Hepatocyte (in vitro differentiated cells): ENCODE measurements around the gene CYP11A1. TPM values are rescaled to one million over a fixed set of nuclear protein-coding genes. Genes with fewer than 3 reads are reported as not detected.

Experiments
- DNase-seq: peaks from one replicate; pipeline ENCODE4 v3.0.0-alpha.2; 2016; ENCODE audit warnings: low spot score
- H2AFZ ChIP-seq: fragments of 200-600 bp; sonication (generic); 2 replicates; pipeline ENCODE4 v1.6.0; 2016; ENCODE audit warnings: antibody characterized with exemption, mild to moderate bottlenecking
- H3K27ac ChIP-seq: fragments of 200-600 bp; sonication (generic); 2 replicates; pipeline ENCODE4 v1.5.1; 2016; ENCODE audit warnings: mild to moderate bottlenecking
- H3K27me3 ChIP-seq: fragments of 200-600 bp; sonication (generic); 2 replicates; pipeline ENCODE4 v1.6.1; 2016
- H3K36me3 ChIP-seq: fragments of 200-600 bp; sonication (generic); replicated peaks from 2 replicates; pipeline ENCODE4 v1.5.1; 2016; ENCODE audit warnings: low read depth; ENCODE audit not compliant: insufficient read depth
- H3K4me1 ChIP-seq: fragments of 200-600 bp; sonication (generic); 2 replicates; pipeline ENCODE4 v1.5.1; 2016; ENCODE audit warnings: mild to moderate bottlenecking, moderate library complexity; ENCODE audit not compliant: insufficient read depth
- H3K4me2 ChIP-seq: fragments of 200-600 bp; sonication (generic); 2 replicates; pipeline ENCODE4 v1.6.0; 2016
- H3K4me3 ChIP-seq: fragments of 200-600 bp; sonication (generic); 2 replicates; pipeline ENCODE4 v1.5.1; 2016; ENCODE audit warnings: mild to moderate bottlenecking
- H3K79me2 ChIP-seq: fragments of 200-600 bp; sonication (generic); 2 replicates; pipeline ENCODE4 v1.6.0; 2017; ENCODE audit warnings: mild to moderate bottlenecking
- H3K9me2 ChIP-seq: fragments of 200-600 bp; sonication (generic); replicated peaks from 2 replicates; pipeline ENCODE4 v1.6.0; 2017; ENCODE audit warnings: mild to moderate bottlenecking; ENCODE audit not compliant: insufficient read depth
- H3K9me3 ChIP-seq: fragments of 200-600 bp; sonication (generic); 2 replicates; pipeline ENCODE4 v1.5.1; 2016; ENCODE audit warnings: low read depth, mild to moderate bottlenecking
- H4K20me1 ChIP-seq: fragments of 200-600 bp; sonication (generic); 2 replicates; pipeline ENCODE4 v1.6.0; 2016; ENCODE audit warnings: mild to moderate bottlenecking; ENCODE audit not compliant: insufficient read depth, poor library complexity, severe bottlenecking
- EZH2 ChIP-seq: fragments of 200-600 bp; sonication (generic); IDR thresholded peaks from 2 replicates; pipeline ENCODE4 v1.6.1; 2016; ENCODE audit warnings: antibody characterized with exemption, mild to moderate bottlenecking, borderline replicate concordance
- EZH2phosphoT487 ChIP-seq: fragments of 200-600 bp; sonication (generic); IDR thresholded peaks from one replicate; pipeline ENCODE4 v1.6.1; 2018; ENCODE audit warnings: antibody characterized with exemption, mild to moderate bottlenecking, low read depth, moderate library complexity; ENCODE audit not compliant: unreplicated experiment, severe bottlenecking
- WGBS: methylation state at CpG from one replicate; pipeline ENCODE4 v1.1.6; 2016; ENCODE audit warnings: low lambda C conversion rate; ENCODE audit errors: missing lambda C conversion rate; 5-methylcytosine and 5-hydroxymethylcytosine counted together
- polyA plus RNA-seq: library from polyadenylated mRNA; unstranded; fragments of >200 nt; fragmentation: Nextera tagmentation; extraction: Ambion mirVana; gene quantifications from 2 replicates; pipeline ENCODE4 v1.2.1, GENCODE V29; 2016
- total RNA-seq: library from RNA; depleted of rRNA; stranded (reverse); fragments of >200 nt; gene quantifications from 2 replicates; pipeline ENCODE4 v1.2.3, GENCODE V29; 2014
- TF ChIP-seq, protein P1 (sequence below): fragments of 200-600 bp; sonication (generic); IDR thresholded peaks from 2 replicates; pipeline ENCODE4 v1.5.1; 2016; ENCODE audit warnings: antibody characterized with exemption, mild to moderate bottlenecking; ENCODE audit not compliant: poor library complexity

Gene CYP11A1
- total and polyA plus RNA-seq, 2 experiments from 2014 or later = 0.80 to 2.6 TPM

DNA sequence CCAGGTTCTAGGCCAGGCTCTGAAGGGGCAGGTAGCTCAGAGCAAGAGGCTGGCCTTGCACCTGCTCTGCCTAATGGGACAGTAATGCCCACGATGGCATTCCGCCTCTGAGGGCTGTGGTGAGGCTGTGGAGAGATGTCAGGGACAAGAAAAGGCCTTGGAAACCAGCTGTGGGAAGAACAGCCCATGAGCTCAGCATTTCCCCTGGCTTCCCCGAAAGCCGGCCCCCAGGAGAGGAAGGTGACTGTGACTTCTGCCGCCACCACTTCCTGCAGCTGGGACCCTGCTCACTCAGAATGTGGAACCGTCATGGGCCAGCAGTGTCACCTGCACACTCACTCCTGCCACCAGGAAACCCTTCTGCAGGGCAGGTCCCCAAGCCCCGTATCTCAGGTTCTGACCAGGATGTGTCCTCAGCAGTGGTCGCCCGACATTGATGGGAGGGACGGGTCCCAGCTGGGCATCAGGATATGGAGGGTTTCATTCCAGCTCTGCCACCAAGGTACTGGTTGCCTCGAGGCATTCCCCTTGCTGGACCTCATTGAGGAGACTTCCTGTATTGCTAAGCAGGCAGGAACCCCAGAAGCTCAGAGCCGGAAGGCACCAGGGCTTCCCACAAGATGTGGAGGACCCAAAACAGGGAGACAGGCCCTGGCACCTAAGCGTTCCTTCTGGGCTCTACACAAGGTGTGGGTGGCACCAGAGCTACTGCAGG lies 35.6 kb upstream of the CYP11A1 start:
- H3K4me2 ChIP-seq = no peak overlapping the region
- H3K4me3 ChIP-seq = no peak overlapping the region

DNA sequence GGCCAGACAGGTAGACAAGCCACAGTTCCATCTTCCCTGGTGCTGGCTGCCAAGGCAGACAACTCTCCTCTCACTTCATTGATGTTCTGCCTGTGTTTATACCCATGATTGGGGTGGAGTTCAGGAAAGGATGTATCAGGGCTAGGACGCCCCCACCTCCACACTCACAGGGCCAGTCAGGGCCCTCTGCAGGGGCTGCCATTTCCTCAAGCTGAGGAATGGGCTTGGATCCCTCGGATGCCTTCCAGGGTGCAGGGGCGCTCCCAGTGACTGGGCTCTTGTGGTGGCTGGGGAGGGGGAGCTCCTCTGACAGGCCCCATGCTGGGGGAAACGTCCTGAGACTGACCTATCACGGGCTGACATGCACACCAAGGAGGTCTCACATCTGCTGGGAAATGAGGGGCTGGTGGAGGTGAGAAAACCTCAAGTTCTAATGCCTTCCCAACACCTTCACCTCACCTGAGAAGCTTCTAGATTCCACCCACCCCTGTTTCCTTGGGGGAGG lies 34.9 kb upstream of the CYP11A1 start:
- Histone ChIP-seq H3K79me2 (no peaks in the 10 kb centered on the region), H2AFZ (no peak overlapping the region), H3K4me3 (no peak overlapping the region), H3K9me2 (no peaks in the 10 kb centered on the region), H3K36me3 (no peaks in the 10 kb centered on the region), H4K20me1 (no peaks in the 10 kb centered on the region), H3K4me1 (peaks cover under 1% of the 10 kb centered on the region), H3K9me3 (no peaks in the 10 kb centered on the region), H3K4me2 (no peak overlapping the region), H3K27ac (no peak overlapping the region), H3K27me3 (no peaks in the 10 kb centered on the region)
- DNase-seq = no peak
- no peak for TF ChIP-seq EZH2
- WGBS = 75% methylated on average over 5 of the region's 5 CpGs

More for the DNA sequence above, 35.6 kb upstream of the CYP11A1 start:
- Histone ChIP-seq H3K36me3 (no peaks in the 10 kb centered on the region), H3K27ac (no peak overlapping the region), H4K20me1 (no peaks in the 10 kb centered on the region), H3K9me3 (no peaks in the 10 kb centered on the region), H3K79me2 (no peaks in the 10 kb centered on the region), H2AFZ (no peak overlapping the region), H3K27me3 (no peaks in the 10 kb centered on the region), H3K4me1 (no peaks in the 10 kb centered on the region), H3K9me2 (no peaks in the 10 kb centered on the region)
- 90% methylated on average over 13 of the region's 13 CpGs for WGBS
- no peak for DNase-seq
- TF ChIP-seq EZH2phosphoT487 = no peak
- no peak for TF ChIP-seq EZH2
- TF ChIP-seq, protein P1, sequence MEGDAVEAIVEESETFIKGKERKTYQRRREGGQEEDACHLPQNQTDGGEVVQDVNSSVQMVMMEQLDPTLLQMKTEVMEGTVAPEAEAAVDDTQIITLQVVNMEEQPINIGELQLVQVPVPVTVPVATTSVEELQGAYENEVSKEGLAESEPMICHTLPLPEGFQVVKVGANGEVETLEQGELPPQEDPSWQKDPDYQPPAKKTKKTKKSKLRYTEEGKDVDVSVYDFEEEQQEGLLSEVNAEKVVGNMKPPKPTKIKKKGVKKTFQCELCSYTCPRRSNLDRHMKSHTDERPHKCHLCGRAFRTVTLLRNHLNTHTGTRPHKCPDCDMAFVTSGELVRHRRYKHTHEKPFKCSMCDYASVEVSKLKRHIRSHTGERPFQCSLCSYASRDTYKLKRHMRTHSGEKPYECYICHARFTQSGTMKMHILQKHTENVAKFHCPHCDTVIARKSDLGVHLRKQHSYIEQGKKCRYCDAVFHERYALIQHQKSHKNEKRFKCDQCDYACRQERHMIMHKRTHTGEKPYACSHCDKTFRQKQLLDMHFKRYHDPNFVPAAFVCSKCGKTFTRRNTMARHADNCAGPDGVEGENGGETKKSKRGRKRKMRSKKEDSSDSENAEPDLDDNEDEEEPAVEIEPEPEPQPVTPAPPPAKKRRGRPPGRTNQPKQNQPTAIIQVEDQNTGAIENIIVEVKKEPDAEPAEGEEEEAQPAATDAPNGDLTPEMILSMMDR = no peak

DNA sequence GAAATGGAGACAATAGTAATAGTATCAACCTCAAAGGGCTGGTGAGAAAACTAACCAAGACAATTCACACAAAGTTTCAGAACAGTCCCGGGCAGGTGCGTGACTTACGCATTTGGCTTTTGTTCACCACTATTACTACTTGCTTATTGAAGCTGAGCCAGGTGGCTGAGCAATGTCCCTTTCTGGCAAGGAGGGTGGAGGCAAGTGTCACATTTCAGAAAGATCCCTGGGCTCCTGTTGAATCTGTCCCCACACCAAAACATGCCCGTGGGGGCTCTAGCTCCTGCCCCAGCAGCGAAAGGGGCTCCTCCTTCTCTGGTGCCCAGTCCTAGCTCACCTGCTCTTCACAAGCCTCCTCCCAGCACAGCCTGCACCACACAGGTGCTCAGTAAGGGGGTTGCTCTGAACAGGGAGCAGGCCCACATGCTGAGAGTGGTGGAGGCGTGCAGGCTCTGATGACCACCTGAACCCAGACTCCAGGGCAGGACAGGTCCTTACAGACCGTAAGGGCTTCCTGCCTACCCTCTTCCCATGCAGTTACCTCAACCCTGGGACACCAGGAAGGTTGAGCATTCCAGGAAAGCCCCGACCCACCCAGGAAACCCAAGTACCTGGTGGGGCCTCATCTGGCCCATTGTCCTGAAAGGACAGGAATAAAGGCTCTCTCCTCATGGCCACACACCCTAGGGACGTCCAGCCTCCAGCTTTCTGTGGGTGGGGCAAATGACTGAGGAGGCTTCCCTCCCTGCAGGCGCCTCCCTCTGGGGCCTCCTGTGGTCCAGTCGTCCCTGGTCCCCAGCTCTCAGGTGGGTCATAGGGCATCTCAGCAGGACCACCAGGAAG lies 33.7 kb upstream of the CYP11A1 start:
- Histone ChIP-seq H3K27ac (no peak overlapping the region), H3K4me2 (no peak overlapping the region), H3K9me2 (no peaks in the 10 kb centered on the region), H3K4me1 (peaks cover 13% of the 10 kb centered on the region), H3K9me3 (no peaks in the 10 kb centered on the region), H3K4me3 (no peak overlapping the region), H4K20me1 (no peaks in the 10 kb centered on the region), H2AFZ (no peak overlapping the region), H3K27me3 (no peaks in the 10 kb centered on the region), H3K36me3 (no peaks in the 10 kb centered on the region), H3K79me2 (no peaks in the 10 kb centered on the region)
- DNase-seq = no peak
- TF ChIP-seq EZH2 (no peak), EZH2phosphoT487 (no peak)
- TF ChIP-seq, protein P1 = no peak
- 68% methylated on average over 11 of the region's 11 CpGs for WGBS
